Thyroid gland (tissue), 4 donors: ENCODE results near the gene TRIOBP.

Experiments
- POLR2A ChIP-seq, 2 donors: fragments of 450-650 bp; IDR thresholded peaks; one replicate each; pipeline ENCODE4 v1.6.1; 2017; ENCODE audit warnings: antibody characterized with exemption in 2 of 2, mild to moderate bottlenecking in 2 of 2, moderate library complexity in 1 of 2
- TF ChIP-seq, protein P1 (sequence below), 6 experiments: fragments of 200-600 bp in 3 of 6; fragments of 450-650 bp in 3 of 6; sonication (generic) in 3 of 6; IDR thresholded peaks; one replicate each; pipeline ENCODE4 v1.5.1; 2016 to 2019; ENCODE audit warnings: antibody characterized with exemption in 6 of 6, mild to moderate bottlenecking in 2 of 6, inconsistent platforms in 1 of 6, moderate library complexity in 1 of 6

DNA sequence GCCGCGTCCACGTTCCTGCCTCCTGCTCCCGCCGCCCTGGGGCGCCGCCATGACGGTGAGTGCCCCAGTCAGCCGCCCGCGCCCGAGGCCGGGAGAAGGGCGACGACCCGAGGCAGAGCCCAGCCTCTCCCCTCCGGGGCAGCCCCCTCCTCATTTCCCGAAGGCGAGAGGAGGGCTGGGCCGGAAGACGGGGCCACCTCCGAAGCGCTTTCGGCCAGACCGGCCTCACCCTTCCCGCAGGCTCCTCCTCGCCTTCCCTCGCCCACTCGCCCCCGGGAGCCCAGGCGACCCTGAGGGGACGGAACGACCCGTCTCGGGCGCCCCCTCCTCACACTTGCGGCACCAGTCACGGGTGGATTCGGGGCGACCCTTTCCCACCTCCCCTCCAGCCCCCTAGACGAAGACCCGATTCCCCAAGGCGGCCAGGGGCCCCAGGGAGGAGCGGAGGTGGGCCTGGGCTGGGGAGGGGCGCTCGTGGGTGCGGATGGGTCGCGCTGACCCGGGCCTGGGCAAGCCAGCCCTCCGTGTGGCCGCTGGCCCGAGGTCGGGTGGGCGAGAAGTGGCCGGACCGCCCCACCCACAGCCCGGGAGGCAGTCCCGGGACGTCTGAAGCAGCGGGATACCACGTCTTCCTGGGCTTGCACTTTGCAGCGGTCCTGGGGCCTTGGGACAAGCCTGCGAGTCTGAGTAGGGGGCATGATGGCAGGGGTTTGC lies 49.7 kb downstream of the TRIOBP start:
- TF ChIP-seq, protein P1, sequence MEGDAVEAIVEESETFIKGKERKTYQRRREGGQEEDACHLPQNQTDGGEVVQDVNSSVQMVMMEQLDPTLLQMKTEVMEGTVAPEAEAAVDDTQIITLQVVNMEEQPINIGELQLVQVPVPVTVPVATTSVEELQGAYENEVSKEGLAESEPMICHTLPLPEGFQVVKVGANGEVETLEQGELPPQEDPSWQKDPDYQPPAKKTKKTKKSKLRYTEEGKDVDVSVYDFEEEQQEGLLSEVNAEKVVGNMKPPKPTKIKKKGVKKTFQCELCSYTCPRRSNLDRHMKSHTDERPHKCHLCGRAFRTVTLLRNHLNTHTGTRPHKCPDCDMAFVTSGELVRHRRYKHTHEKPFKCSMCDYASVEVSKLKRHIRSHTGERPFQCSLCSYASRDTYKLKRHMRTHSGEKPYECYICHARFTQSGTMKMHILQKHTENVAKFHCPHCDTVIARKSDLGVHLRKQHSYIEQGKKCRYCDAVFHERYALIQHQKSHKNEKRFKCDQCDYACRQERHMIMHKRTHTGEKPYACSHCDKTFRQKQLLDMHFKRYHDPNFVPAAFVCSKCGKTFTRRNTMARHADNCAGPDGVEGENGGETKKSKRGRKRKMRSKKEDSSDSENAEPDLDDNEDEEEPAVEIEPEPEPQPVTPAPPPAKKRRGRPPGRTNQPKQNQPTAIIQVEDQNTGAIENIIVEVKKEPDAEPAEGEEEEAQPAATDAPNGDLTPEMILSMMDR (IDR thresholded peaks at IDR 0.05) = peak in 1 of 6 experiments; percentile 15
- TF ChIP-seq POLR2A (IDR thresholded peaks at IDR 0.05) = peak in 1 of 2 donors; percentile 5
